IMR-90 (cell line): ENCODE data around the gene STOX1. TPM values are rescaled to one million over a fixed set of nuclear protein-coding genes. Genes with fewer than 3 reads are reported as not detected.

ENCODE experiments used
- ATAC-seq: fragments of 200-7000 bp; cut with Tn5 transposase; 2 replicates; pipeline ENCODE4 v1.9.1; 2020; ENCODE audit warnings: low read depth, mild to moderate bottlenecking, moderate library complexity
- BruUV-seq: library from RNA; stranded (reverse); fragments of 400-500 nt; replicated peaks from 2 replicates; lab custom pipeline; 2021; lab: Mats Ljungman, UMichigan
- CTCF ChIA-PET: fragments of 300-600 bp; formaldehyde crosslinking; extraction: SDS; loops from one replicate; lab custom pipeline; 2021; ENCODE audit warnings: antibody characterized with exemption; lab: Yijun Ruan, JAX
- POLR2A ChIA-PET: fragments of 300-600 bp; sonication (Branson Sonifier 250); formaldehyde crosslinking; loops from one replicate; lab custom pipeline; 2022; ENCODE audit warnings: antibody characterized with exemption; ENCODE audit not compliant: unreplicated experiment; lab: Charles Lee
- DNase-seq: peaks from one replicate; pipeline ENCODE4 v3.0.0; 2013
- H2AFZ ChIP-seq: replicated peaks from 2 replicates; pipeline ENCODE3; 2013; ENCODE audit warnings: low read length, mild to moderate bottlenecking; ENCODE audit not compliant: poor library complexity
- H2AK5ac ChIP-seq: 2 replicates; pipeline ENCODE4 v1.6.1; 2013; ENCODE audit warnings: low read depth, low read length, inconsistent platforms
- H2AK9ac ChIP-seq: replicated peaks from 2 replicates; pipeline ENCODE3; 2013; ENCODE audit warnings: mild to moderate bottlenecking, low read depth, low read length, moderate library complexity; ENCODE audit not compliant: poor library complexity
- H2BK120ac ChIP-seq: 2 replicates; pipeline ENCODE4 v1.6.1; 2013; ENCODE audit warnings: low read depth, low read length, inconsistent platforms
- H2BK15ac ChIP-seq: 3 replicates; pipeline ENCODE4 v1.6.1; 2013; ENCODE audit warnings: low read depth, low read length, inconsistent platforms
- H2BK20ac ChIP-seq: 2 replicates; pipeline ENCODE4 v1.6.1; 2013; ENCODE audit warnings: low read depth, mild to moderate bottlenecking, inconsistent platforms, low read length, moderate library complexity
- H2BK5ac ChIP-seq: 2 replicates; pipeline ENCODE4 v1.6.1; 2013; ENCODE audit warnings: mild to moderate bottlenecking, low read depth, low read length, inconsistent platforms; ENCODE audit not compliant: poor library complexity, severe bottlenecking
- H3K14ac ChIP-seq: replicated peaks from 2 replicates; pipeline ENCODE4 v1.6.1; 2013; ENCODE audit warnings: low read depth, low read length, inconsistent platforms
- H3K18ac ChIP-seq: 2 replicates; pipeline ENCODE4 v1.6.1; 2013; ENCODE audit warnings: low read depth, low read length, control low read depth
- H3K23ac ChIP-seq: 2 replicates; pipeline ENCODE4 v1.6.1; 2013; ENCODE audit warnings: low read depth, low read length, inconsistent platforms
- H3K27ac ChIP-seq: 2 replicates; pipeline ENCODE4 v1.5.1; 2013; ENCODE audit warnings: mild to moderate bottlenecking, control low read depth, low read length; ENCODE audit not compliant: insufficient read depth
- H3K27me3 ChIP-seq: 2 replicates; pipeline ENCODE4 v1.6.1; 2013; ENCODE audit warnings: low read length; ENCODE audit not compliant: control insufficient read depth, insufficient read depth
- H3K36me3 ChIP-seq: 2 replicates; pipeline ENCODE4 v1.6.1; 2013; ENCODE audit warnings: low read length, mixed read lengths; ENCODE audit not compliant: control insufficient read depth, insufficient read depth
- H3K4ac ChIP-seq: 2 replicates; pipeline ENCODE4 v1.6.1; 2013; ENCODE audit warnings: low read depth, low read length, inconsistent platforms
- H3K4me1 ChIP-seq: 2 replicates; pipeline ENCODE4 v1.6.1; 2013; ENCODE audit warnings: low read length, mixed read lengths; ENCODE audit not compliant: control insufficient read depth, insufficient read depth
- H3K4me2 ChIP-seq: 2 replicates; pipeline ENCODE4 v1.6.1; 2013; ENCODE audit warnings: low read depth, mild to moderate bottlenecking, control low read depth, low read length, moderate library complexity
- H3K4me3 ChIP-seq: 2 replicates; pipeline ENCODE4 v1.5.1; 2013; ENCODE audit warnings: low read depth, mild to moderate bottlenecking, control low read depth, low read length, moderate library complexity; ENCODE audit not compliant: insufficient read depth
- H3K56ac ChIP-seq: 2 replicates; pipeline ENCODE4 v1.6.1; 2013; ENCODE audit warnings: low read length, inconsistent platforms; ENCODE audit not compliant: insufficient read depth; ENCODE audit errors: extremely low read depth
- H3K79me1 ChIP-seq, 2 experiments: 2 replicates each; pipeline ENCODE4 v1.6.1; 2013; ENCODE audit warnings: low read length in 2 of 2, inconsistent platforms in 1 of 2, low read depth in 1 of 2
- H3K9ac ChIP-seq: 2 replicates; pipeline ENCODE4 v1.6.1; 2013; ENCODE audit warnings: low read depth, low read length, control low read depth
- H3K9me1 ChIP-seq: 2 replicates; pipeline ENCODE4 v1.6.1; 2013; ENCODE audit warnings: low read length, inconsistent platforms; ENCODE audit not compliant: insufficient read depth
- H3K9me3 ChIP-seq: 2 replicates; pipeline ENCODE4 v1.6.1; 2013; ENCODE audit warnings: low read length; ENCODE audit not compliant: control insufficient read depth, insufficient read depth
- H4K20me1 ChIP-seq: 2 replicates; pipeline ENCODE4 v1.6.1; 2013; ENCODE audit warnings: low read length, inconsistent platforms; ENCODE audit not compliant: insufficient read depth
- H4K5ac ChIP-seq: 2 replicates; pipeline ENCODE4 v1.6.1; 2013; ENCODE audit warnings: mild to moderate bottlenecking, low read depth, low read length, control low read depth
- H4K8ac ChIP-seq, 2 experiments: 2 replicates each; pipeline ENCODE4 v1.6.1; 2013; ENCODE audit warnings: low read depth in 2 of 2, low read length in 2 of 2, control low read depth in 1 of 2, inconsistent platforms in 1 of 2
- H4K91ac ChIP-seq: 2 replicates; pipeline ENCODE4 v1.6.1; 2013; ENCODE audit warnings: low read depth, low read length, inconsistent platforms; ENCODE audit not compliant: insufficient read depth
- BHLHE40 ChIP-seq: fragments of 150-350 bp; IDR thresholded peaks from 2 replicates; pipeline ENCODE4 v1.6.1; 2016; ENCODE audit warnings: mild to moderate bottlenecking, low read depth, low read length
- CEBPB ChIP-seq: IDR thresholded peaks from 2 replicates; pipeline ENCODE4 v1.6.1; 2012; ENCODE audit warnings: low read depth, low read length, improper control_type of control experiment
- FOS ChIP-seq: fragments of 150-350 bp; IDR thresholded peaks from 2 replicates; pipeline ENCODE4 v1.6.1; 2016; ENCODE audit warnings: low read depth, low read length
- POLR2A ChIP-seq: IDR thresholded peaks from 2 replicates; pipeline ENCODE4 v1.6.1; 2012; ENCODE audit warnings: mild to moderate bottlenecking, low read depth, low read length
- RFX5 ChIP-seq: IDR thresholded peaks from 2 replicates; pipeline ENCODE4 v1.8.0; 2012; ENCODE audit warnings: low read depth, mild to moderate bottlenecking, low read length, moderate library complexity
- SMC3 ChIP-seq: fragments of 150-350 bp; IDR thresholded peaks from 2 replicates; pipeline ENCODE4 v1.6.1; 2016; ENCODE audit warnings: low read depth, mild to moderate bottlenecking, antibody characterized with exemption, low read length, moderate library complexity
- WGBS, 2 experiments: methylation state at CpG; one replicate each; pipeline versions ENCODE4 v1.1.5 to v1.1.7; 2013; ENCODE audit warnings: missing lambda C conversion rate in 2 of 2; ENCODE audit not compliant: insufficient read length in 1 of 2; ENCODE audit errors: extremely low coverage in 2 of 2; 5-methylcytosine and 5-hydroxymethylcytosine counted together
- dilution Hi-C: fragments of 300-500 bp; cut with HindIII; formaldehyde crosslinking; loops from one replicate; pipeline ENCODE4 v1.14.3; 2018; ENCODE audit warnings: low sequenced_read_pairs; ENCODE audit not compliant: unreplicated experiment
- in situ Hi-C: fragments of 300-500 bp; cut with MboI; formaldehyde crosslinking; loops from 3 replicates; pipeline ENCODE4 v1.14.3; 2019; ENCODE audit warnings: low sequenced_read_pairs, inconsistent platforms, mixed read lengths
- intact Hi-C: fragments of 100-400 bp; cut with micrococcal nuclease; formaldehyde crosslinking; loops from 2 replicates; pipeline ENCODE4 v1.10.0; 2022
- polyA plus RNA-seq, 3 experiments: library from polyadenylated mRNA; depleted of rRNA; stranded (reverse); fragments of >200 nt; gene quantifications; 2 replicates each; pipeline ENCODE4 v1.2.3, GENCODE V29; 2012; ENCODE audit warnings: low replicate concordance in 1 of 3
- total RNA-seq: library from RNA; depleted of rRNA; stranded (reverse); fragments of >200 nt; gene quantifications from 2 replicates; pipeline ENCODE4 v1.2.3, GENCODE V29; 2012

Gene STOX1
- total and polyA plus RNA-seq, 2 of the 4 experiments (the other 2 are of a cell fraction), result 0.03 to 0.18 TPM

- Histone ChIP-seq H3K9me1 (no peaks in the 10 kb centered on the region), H3K4me1 (peaks cover 2% of the 10 kb centered on the region; the same call in 1 of the 2 replicates), H3K9me3 (no peaks in the 10 kb centered on the region), H2BK20ac (no peak overlapping the region), H2BK15ac (no peak overlapping the region), H4K8ac (no peak overlapping the region), H4K20me1 (no peaks in the 10 kb centered on the region), H4K91ac (no peak overlapping the region), H3K4me3 (no peak overlapping the region), H3K27me3 (no peaks in the 10 kb centered on the region; the same call in 1 of the 2 replicates), H3K9ac (no peak overlapping the region), H4K5ac (no peak overlapping the region), H2BK5ac (no peak overlapping the region), H3K79me1 (no peaks in the 10 kb centered on the region), H3K4ac (no peak overlapping the region), H3K4me2 (no peak overlapping the region), H3K23ac (no peak overlapping the region), H2AK9ac (no peak overlapping the region), H2AK5ac (no peak overlapping the region), H3K56ac (no peak overlapping the region), H3K18ac (no peak overlapping the region), H3K27ac (no peak overlapping the region), H3K14ac (no peak overlapping the region), H3K36me3 (no peaks in the 10 kb centered on the region), H2AFZ (no peak overlapping the region), H2BK120ac (no peak overlapping the region)
- no peak for DNase-seq
- intact Hi-C loops (no loop called here), in situ Hi-C loops (no loop called here), dilution Hi-C loops (no loop called here)
- no peak for TF ChIP-seq BHLHE40
- TF ChIP-seq RFX5, result no peak
- no peak for TF ChIP-seq POLR2A
- TF ChIP-seq SMC3, result no peak
- no peak for TF ChIP-seq CEBPB
- no peak for TF ChIP-seq FOS
- POLR2A ChIA-PET, result no interaction called here
- no TSS peak for BruUV-seq
- CTCF ChIA-PET, result no interaction called here
- WGBS, 2 experiments, result 100% methylated on average over 1 of the region's 7 CpGs; no CpG with 5 or more reads in 1 of the 2 experiments
- ATAC-seq, result no peak
Observed at GRCh38 chr10:68811314-68812009, 15.9 kb upstream of the STOX1 start.
